SU-DHL-6 (cell line): ENCODE measurements around the gene TRAPPC2.

Experiments
- CTCF ChIP-seq: fragments of 200-600 bp; sonication (generic); IDR thresholded peaks from one replicate; pipeline ENCODE4 v1.5.1; 2017; ENCODE audit warnings: antibody characterized with exemption, mild to moderate bottlenecking, low read length, moderate library complexity; ENCODE audit not compliant: insufficient read depth, poor library complexity, severe bottlenecking
- EZH2phosphoT487 ChIP-seq: fragments of 200-600 bp; sonication (generic), shearing (Covaris generic); conservative IDR thresholded peaks from 2 replicates; pipeline ENCODE4 v1.6.1; 2018; ENCODE audit warnings: mild to moderate bottlenecking, antibody characterized with exemption, low read length, moderate library complexity, mixed read lengths

DNA sequence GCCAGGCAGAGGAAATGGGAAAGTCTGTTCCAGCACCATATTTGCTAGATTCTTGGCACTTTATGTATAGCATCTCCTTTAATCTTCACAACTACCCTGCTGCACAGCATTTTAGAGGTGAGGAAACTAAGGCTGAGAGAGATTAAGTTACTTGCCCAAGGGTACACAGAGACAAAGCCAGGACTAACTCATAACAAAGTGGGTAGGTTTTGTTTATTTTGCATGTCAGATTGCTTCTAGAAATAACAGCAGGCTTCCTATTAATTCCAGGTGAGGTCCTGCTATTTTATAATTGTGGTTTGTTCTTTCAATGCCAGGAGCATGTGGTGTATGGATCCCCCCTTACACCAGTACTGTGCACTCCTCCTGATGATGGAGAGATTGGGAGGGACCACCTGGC, 66.5 kb downstream of the TRAPPC2 start:
- TF ChIP-seq CTCF = no peak
- TF ChIP-seq EZH2phosphoT487 = no peak
